OCI-LY7 (cell line): ENCODE data around the gene THRB. TPM values are rescaled to one million over a fixed set of nuclear protein-coding genes. Genes with fewer than 3 reads are reported as not detected.

Source experiments
- BruUV-seq: library from RNA; stranded (reverse); fragments of 400-500 nt; replicated peaks from 2 replicates; lab custom pipeline; 2021; lab: Mats Ljungman, UMichigan
- CTCF ChIA-PET: fragments of 300-600 bp; sonication (Branson Sonifier 250); formaldehyde crosslinking; loops from one replicate; lab custom pipeline; 2022; ENCODE audit warnings: antibody characterized with exemption; ENCODE audit not compliant: unreplicated experiment; lab: Charles Lee
- POLR2A ChIA-PET: fragments of 300-600 bp; sonication (Branson Sonifier 250); formaldehyde crosslinking; loops from one replicate; lab custom pipeline; 2022; ENCODE audit warnings: antibody characterized with exemption; lab: Charles Lee
- DNase-seq: peaks from one replicate; pipeline ENCODE4 v3.0.0-alpha.2; 2015; ENCODE audit warnings: low spot score
- H2AFZ ChIP-seq: fragments of 200-600 bp; sonication (generic), shearing (Covaris generic); 2 replicates; pipeline ENCODE4 v1.6.1; 2014; ENCODE audit warnings: mild to moderate bottlenecking, antibody characterized with exemption, low read length, moderate library complexity
- H3K27ac ChIP-seq: fragments of 200-600 bp; sonication (generic); 2 replicates; pipeline ENCODE4 v1.5.1; 2014; ENCODE audit warnings: mixed run types, low read depth, mild to moderate bottlenecking, moderate library complexity, low read length, inconsistent platforms; ENCODE audit not compliant: poor library complexity, severe bottlenecking
- H3K36me3 ChIP-seq: fragments of 200-600 bp; sonication (generic); 2 replicates; pipeline ENCODE4 v1.6.1; 2014; ENCODE audit warnings: mild to moderate bottlenecking, antibody characterized with exemption, low read length, moderate library complexity, mixed read lengths; ENCODE audit not compliant: insufficient read depth
- H3K4me1 ChIP-seq: fragments of 200-600 bp; sonication (generic); 2 replicates; pipeline ENCODE4 v1.5.1; 2014; ENCODE audit warnings: mild to moderate bottlenecking, low read length; ENCODE audit not compliant: insufficient read depth, poor library complexity, severe bottlenecking
- H3K4me2 ChIP-seq: fragments of 200-600 bp; sonication (generic); 2 replicates; pipeline ENCODE4 v1.6.1; 2014; ENCODE audit warnings: mild to moderate bottlenecking, low read length
- H3K4me3 ChIP-seq: fragments of 200-600 bp; sonication (generic); 2 replicates; pipeline ENCODE4 v1.5.1; 2014; ENCODE audit warnings: mild to moderate bottlenecking, low read depth, low read length; ENCODE audit not compliant: poor library complexity, severe bottlenecking
- H3K79me2 ChIP-seq: fragments of 200-600 bp; sonication (generic); 2 replicates; pipeline ENCODE4 v1.6.1; 2016; ENCODE audit warnings: low read depth, mild to moderate bottlenecking, low read length, moderate library complexity, mixed read lengths; ENCODE audit not compliant: insufficient read depth
- H3K9me2 ChIP-seq: fragments of 200-600 bp; sonication (generic); 2 replicates; pipeline ENCODE4 v1.6.1; 2016; ENCODE audit warnings: mild to moderate bottlenecking, low read length, mixed read lengths; ENCODE audit not compliant: insufficient read depth
- H3K9me3 ChIP-seq: fragments of 200-600 bp; sonication (generic); 2 replicates; pipeline ENCODE4 v1.6.1; 2014; ENCODE audit warnings: mild to moderate bottlenecking, mixed run types, low read length, mixed read lengths
- H4K20me1 ChIP-seq: fragments of 200-600 bp; sonication (generic); 2 replicates; pipeline ENCODE4 v1.6.1; 2014; ENCODE audit warnings: mild to moderate bottlenecking, antibody characterized with exemption, low read length, moderate library complexity, mixed read lengths; ENCODE audit not compliant: insufficient read depth
- CTCF ChIP-seq: fragments of 200-600 bp; sonication (generic); conservative IDR thresholded peaks from 2 replicates; pipeline ENCODE4 v1.5.1; 2014; ENCODE audit warnings: mild to moderate bottlenecking, antibody characterized with exemption, low read length, moderate library complexity, mixed read lengths
- EZH2phosphoT487 ChIP-seq: fragments of 200-600 bp; sonication (generic); IDR thresholded peaks from 2 replicates; pipeline ENCODE4 v1.6.1; 2018; ENCODE audit warnings: low read depth, borderline replicate concordance, mild to moderate bottlenecking, mixed run types, antibody characterized with exemption, low read length, moderate library complexity, mixed read lengths
- intact Hi-C: fragments of 100-400 bp; cut with micrococcal nuclease; formaldehyde crosslinking; loops from one replicate; pipeline ENCODE4 v1.10.0; 2022; ENCODE audit not compliant: unreplicated experiment
- total RNA-seq, 2 experiments: library from RNA; depleted of rRNA in 1 of 2; stranded (reverse); fragments of >200 nt in 1 of 2; shearing (Covaris generic) in 1 of 2; gene quantifications; 2 replicates each; pipeline ENCODE4 v1.2.3, GENCODE V29; 2014 to 2022

THRB gene
- total RNA-seq, 2 experiments from 2014 or later, result not detected

DNA sequence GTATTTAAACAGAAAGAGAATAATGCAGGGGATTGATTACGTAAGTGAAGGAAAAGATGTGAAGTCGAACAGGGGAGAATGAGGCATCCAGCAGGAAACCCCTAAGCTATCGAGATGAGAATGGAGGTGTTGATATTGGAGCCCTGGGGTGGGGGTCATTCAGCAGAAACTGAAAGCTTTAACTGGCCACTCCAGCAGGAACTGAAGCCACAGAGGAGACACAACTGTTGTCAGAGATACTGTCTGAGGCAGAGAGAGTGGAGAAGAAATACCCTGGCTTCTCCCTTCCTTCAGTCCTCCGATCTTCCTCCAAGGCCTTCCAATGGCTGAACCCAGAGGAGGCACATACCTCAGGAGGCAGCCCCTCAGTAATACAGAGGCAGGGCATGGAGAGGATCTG lies 152.4 kb downstream of the THRB start:
- H3K79me2 ChIP-seq, result no peaks in the 10 kb centered on the region
- H3K4me3 ChIP-seq, result no peak overlapping the region
- H3K27ac ChIP-seq, result no peak overlapping the region
- no peaks in the 10 kb centered on the region for H4K20me1 ChIP-seq
- DNase-seq, result no peak
- TF ChIP-seq EZH2phosphoT487 (no peak), CTCF (no peak)
- intact Hi-C loops, result no loop called here
- H3K9me2 ChIP-seq, result no peaks in the 10 kb centered on the region
- no peaks in the 10 kb centered on the region for H3K9me3 ChIP-seq
- no TSS peak for BruUV-seq
- no peak overlapping the region for H2AFZ ChIP-seq
- H3K4me2 ChIP-seq, result no peak overlapping the region
- CTCF ChIA-PET, result no interaction called here
- POLR2A ChIA-PET, result no interaction called here
- no peaks in the 10 kb centered on the region for H3K4me1 ChIP-seq
- H3K36me3 ChIP-seq, result no peaks in the 10 kb centered on the region

GRCh38 chr3:24341668-24342067 lies 153.0 kb downstream of the THRB start:
- ChIA-PET CTCF (no interaction called here), POLR2A (interaction anchor here (0.7 kb wide), 1 partner anchor 33 kb away, joined by 4 read pairs; no protein-coding TSS in a partner anchor)
- H3K4me3 ChIP-seq, result no peak overlapping the region
- no peak overlapping the region for H3K27ac ChIP-seq
- no peak overlapping the region for H2AFZ ChIP-seq
- intact Hi-C loops, result no loop called here
- no peaks in the 10 kb centered on the region for H3K36me3 ChIP-seq
- H3K9me3 ChIP-seq, result no peaks in the 10 kb centered on the region
- H3K4me2 ChIP-seq, result no peak overlapping the region
- no peaks in the 10 kb centered on the region for H4K20me1 ChIP-seq
- no peaks in the 10 kb centered on the region for H3K9me2 ChIP-seq
- H3K79me2 ChIP-seq, result no peaks in the 10 kb centered on the region
- TF ChIP-seq CTCF (no peak), EZH2phosphoT487 (no peak)
- DNase-seq, result no peak
- H3K4me1 ChIP-seq, result no peaks in the 10 kb centered on the region
- no TSS peak for BruUV-seq

- BruUV-seq, result no TSS peak
- Histone ChIP-seq H3K9me2 (no peaks in the 10 kb centered on the region), H3K4me1 (no peaks in the 10 kb centered on the region), H2AFZ (no peak overlapping the region), H3K79me2 (no peaks in the 10 kb centered on the region), H3K36me3 (no peaks in the 10 kb centered on the region), H3K4me3 (no peak overlapping the region), H3K27ac (no peak overlapping the region), H4K20me1 (no peaks in the 10 kb centered on the region), H3K9me3 (no peaks in the 10 kb centered on the region), H3K4me2 (no peak overlapping the region)
- intact Hi-C loops, result no loop called here
- ChIA-PET POLR2A (interaction anchor here (0.7 kb wide), 1 partner anchor 34 kb away, joined by 4 read pairs; no protein-coding TSS in a partner anchor), CTCF (no interaction called here)
- TF ChIP-seq EZH2phosphoT487 (no peak), CTCF (no peak)
- DNase-seq, result no peak
Measured at GRCh38 chr3:24340966-24341365, 153.7 kb downstream of the THRB start.
